Occipital lobe (tissue), 2 donors: Measurements from ENCODE around the gene RINL. TPM values are rescaled to one million over a fixed set of nuclear protein-coding genes. Genes with fewer than 3 reads are reported as not detected.

Experiments used
- DNase-seq: peaks from one replicate; lab custom pipeline; 2025; lab: John Stamatoyannopoulos, UW
- total RNA-seq: library from RNA; depleted of rRNA; stranded (reverse); fragments of >200 nt; gene quantifications from one replicate; pipeline ENCODE4 v1.2.3, GENCODE V29; 2014

Gene RINL
- total RNA-seq, 1 donor from 2014 or later, result 2.5 TPM

DNA sequence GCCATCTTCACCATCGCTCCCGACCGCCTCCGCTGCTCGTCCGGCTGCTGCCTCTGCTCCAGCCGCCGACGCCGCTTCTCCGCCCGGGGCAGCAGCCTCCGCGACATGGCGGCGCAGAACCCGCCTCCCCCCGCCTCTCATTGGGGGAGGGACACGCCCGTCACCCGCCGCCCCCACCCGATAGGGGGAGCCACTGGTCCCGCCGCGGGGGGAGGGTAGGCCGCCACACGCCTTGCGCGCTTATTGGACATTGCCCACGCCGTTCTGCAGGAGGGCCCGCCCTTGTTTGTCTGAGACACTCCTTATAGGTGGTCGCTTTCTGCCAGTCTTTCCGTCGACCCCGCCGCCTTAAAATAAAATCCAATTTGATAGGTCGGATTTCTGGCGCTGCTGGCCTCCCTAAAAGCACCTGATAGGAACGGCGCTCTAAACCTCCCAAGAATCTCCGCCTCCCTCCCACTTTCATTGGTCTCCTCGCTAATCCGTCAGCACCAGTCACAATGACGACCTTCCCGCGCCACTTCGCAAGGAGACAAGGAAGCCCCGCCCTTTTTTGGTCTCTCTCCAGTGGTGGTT, 28.1 kb downstream of the RINL start, which contains the start of gene HNRNPL:
TSS of gene HNRNPL (minus strand) at position 127 of the 576 bp plus-strand sequence. CDS start at position 107, 20 bp downstream.
- peak; percentile 100 for DNase-seq

DNA sequence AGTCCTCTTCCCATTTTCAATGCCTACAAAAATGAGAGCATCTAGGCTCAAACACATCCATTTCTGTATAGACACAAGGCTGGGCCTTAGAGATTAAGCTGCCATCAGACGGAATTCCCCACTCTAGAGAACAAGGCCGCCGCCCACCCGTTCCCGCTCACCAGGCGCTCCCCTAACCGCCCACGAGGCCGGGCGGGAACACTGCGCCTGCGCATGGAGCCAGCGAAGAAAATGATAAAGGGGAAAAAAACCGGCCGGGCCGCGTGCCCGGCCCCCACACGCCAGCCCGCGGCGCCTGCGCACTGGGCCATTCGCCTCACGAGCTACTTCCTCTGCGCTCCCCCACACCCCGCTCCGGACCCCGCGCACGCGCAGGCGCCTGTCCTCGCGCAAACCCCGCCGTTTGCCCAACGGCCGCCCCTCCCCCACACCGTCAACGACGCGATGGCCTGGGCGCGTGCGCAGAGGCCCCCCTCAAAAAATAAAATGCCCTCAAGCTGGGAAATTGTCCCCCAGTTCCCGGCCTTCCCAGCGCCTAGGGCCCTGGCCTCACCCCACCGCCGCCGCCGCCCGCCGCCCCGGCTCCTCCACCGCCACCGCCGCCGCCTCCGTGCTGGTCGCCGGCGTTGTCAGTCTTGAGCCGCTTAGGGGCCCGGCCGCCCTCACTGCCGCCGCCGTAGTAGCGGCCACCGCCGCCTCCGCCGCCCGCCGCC, 28.8 kb downstream of the RINL start:
- peak; percentile 81 for DNase-seq

- no peak for DNase-seq
Measured at GRCh38 chr19:38848299-38849146, 29.6 kb downstream of the RINL start.

GRCh38 chr19:38846097-38846496, 32.0 kb downstream of the RINL start:
- no peak for DNase-seq

DNA sequence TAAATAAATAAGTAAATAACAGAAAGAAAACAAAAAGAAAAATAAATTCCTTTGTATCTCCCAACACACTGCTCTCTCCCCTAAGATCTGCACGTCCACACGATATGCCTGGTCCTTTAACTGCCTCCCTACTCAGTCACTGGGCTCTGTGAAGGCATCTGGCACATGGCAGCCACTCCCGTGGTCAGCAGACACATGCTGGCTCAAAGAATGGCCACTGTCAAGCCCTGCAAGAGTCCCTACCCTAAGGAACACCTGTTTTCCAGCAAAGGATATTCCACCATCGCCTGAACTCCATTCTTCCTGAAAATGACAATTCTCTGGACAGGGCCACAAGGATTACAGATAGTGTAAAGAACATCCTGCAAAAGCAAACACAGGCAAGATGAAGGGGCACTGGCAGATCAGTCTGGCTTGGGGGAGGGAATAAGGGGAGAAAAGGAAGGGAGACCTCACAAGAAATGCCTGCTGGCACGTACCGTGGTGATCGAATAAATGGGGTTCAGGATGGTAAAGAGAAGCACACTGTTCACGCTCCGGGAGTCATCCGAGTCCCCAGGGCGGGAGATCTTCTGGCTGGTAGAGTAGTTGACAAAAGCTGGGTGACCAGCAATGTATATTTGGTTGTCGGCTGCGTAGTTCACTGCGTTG, 32.6 kb downstream of the RINL start:
- DNase-seq, result no peak

DNA sequence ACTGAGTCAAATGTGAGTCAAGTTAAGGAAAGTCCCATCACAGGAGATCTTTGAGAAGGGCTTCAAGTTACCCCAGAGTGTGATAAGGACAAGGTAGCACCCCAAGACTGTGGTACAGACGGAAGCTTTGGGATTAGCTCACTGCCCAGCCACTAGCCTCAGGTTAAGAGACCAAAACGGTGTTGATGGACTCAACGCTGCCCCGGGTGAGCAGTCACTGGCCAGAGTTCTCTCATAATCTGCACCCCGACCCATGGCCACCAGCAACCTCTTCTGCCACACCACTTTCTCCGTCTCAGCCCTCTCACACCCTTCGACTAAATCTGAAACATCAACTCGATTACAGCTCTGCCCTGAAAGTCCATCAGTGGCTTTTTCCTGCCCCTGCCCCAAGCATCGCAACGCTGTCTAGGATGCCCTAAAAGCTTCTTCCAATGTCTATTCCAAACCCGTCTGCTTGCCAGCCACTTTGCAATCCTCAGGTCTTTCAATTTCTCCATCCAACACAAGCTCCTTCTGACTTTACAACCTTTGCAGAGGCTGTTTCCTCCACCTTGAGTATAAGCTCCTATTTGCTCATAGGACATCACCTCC, 33.9 kb downstream of the RINL start:
- DNase-seq, result no peak

- no peak for DNase-seq
Measured at GRCh38 chr19:38843175-38843758, 34.8 kb downstream of the RINL start.

DNA sequence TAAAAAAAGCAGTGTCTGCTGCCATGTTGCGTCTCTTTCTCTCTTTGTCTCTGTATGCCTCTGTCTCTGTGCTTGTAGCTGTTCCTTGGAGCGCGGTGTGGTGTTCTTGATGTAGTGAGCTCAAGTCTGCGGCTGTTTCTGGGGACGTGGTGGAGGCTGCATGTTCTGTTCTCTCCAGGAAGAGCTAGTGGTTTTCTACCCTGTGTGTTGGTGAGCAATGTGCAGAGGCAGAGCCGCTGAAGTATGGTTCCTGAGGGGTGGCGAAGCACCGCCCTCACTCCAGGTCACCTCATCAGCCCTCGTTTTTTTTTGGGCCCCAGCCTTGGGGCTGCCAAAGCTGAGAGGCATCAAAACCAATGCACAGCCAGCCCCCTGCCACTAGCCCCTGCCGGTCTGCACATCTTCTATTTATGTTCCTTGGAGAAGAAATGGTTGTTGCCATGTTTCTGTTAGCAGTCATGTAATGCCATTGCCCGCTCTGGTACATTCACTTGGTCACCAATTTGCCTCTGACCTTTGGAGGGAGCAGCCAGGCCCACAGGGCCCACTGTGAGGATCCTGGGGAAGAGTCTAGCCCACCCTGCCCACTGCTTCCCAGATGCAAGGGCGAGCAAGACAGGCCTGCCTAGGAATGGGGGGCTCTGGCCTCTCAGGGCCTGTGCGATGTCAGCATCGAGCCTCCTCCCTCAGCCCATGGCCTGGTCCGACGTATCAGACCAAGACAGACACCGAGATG, 35.5 kb downstream of the RINL start:
- no peak for DNase-seq

DNA sequence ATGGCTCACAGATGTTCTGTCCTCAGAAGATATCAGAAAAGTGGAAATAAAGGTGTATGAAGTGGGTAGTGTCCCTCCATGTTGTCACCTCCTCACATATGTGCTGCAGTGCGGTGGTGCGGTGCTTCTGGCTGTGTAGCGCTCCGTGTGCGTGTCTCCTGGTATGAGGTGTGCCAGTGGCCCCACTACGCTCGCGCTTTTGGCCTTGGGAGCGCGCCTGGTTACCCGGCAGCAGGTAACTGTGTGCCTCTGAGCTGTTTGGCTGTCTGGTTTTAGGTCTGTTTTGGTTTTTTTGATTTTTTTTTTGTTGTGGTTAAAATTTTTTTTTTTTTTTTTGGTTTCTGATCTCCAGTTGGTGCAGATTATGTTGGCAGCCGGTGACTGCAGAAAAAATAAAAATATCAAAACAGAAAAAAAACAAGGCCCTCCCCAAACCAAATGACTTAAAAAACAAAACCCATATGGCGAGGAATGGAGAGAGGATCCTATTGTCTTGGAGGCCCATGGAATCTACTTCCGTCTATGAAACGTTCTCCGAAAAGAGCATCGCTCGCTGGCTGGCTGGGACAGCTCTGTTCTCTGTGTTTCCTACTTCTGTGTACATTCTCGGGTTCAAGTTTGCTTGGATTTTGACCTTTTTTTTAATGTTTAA, 36.2 kb downstream of the RINL start:
- no peak for DNase-seq

- DNase-seq, result no peak
Measured at GRCh38 chr19:38841180-38841766, 36.8 kb downstream of the RINL start.

DNA sequence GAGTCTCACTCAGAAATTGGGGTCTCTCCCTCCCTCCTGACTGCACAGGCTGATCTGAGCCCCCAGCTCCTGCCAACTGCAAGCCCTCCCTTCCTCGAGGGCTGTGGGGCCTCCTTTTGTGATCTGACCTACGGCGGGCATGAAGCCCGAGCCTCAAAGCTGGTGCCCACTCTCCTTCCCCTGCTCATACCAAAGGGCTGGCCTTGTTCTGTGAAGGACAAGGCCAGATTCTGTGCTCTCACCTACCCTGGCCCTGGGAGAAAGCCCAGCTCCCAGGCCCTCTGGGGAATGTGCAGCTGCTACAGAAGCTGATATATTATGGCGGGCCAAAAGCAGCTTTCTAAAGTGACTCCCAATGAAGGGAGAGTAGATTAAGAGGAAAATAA, 37.5 kb downstream of the RINL start:
- DNase-seq, result no peak

GRCh38 chr19:38839816-38840582, 38.1 kb downstream of the RINL start:
- DNase-seq, result no peak

GRCh38 chr19:38838986-38839761, 38.9 kb downstream of the RINL start:
- no peak for DNase-seq

DNA sequence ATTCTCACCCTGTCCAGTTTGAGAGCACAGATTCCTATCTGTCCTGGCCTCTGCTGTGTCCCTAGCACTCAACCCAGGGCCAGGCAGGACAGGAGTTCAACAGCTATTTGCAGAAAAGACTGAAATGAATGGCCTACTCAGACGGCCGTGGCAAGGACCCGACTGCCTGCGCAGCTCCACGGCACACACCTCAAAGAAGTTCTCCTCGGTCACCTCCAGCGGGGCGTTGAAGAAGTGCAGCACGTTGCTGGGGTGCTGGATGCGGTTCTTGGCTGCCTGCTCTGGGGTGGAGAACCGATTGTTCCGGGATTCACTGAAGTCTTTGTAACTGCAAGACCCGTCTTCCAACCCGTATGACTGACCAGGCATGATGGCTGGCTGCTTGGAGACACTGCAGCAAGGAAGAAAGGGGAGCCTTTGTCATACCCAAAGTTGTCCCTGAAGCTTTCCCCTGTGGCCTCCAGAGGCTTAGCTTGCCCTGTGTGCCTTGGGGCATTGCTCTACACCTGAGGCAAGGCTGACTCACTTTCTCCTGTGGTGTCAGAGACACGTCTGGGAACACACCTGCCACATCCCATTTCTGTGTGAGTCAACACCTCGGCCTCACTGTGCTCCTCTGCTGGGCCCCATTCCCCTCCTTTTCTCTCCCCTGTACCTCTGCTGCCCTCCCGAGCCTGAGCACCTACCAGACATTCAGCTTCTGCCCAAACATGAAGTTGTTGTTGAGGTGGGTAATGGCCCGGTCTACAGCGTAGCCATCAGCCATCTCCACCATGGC, 39.7 kb downstream of the RINL start:
- no peak for DNase-seq

DNA sequence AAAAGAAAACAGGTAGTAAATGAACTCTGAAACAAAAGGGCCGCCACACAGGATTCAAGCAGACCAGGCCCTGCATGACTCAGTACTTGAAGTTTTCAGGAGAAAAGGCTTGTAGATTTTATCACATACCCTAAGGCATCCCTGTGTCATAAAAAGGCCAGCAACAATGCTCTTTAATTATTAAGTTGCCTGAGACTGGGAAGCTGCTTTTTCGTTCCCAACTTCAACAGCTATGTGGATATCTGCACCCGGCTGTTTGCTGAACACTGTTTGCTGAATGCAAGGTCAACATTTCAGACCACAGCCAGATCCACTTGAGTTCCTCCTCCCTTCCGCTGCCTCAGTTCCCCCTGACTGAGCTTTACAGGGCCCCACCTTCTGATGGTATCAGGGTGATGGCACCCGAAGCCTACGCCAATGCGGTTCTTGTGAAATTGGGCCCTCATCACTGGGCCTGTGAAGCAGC, 40.4 kb downstream of the RINL start:
- no peak for DNase-seq

GRCh38 chr19:38836983-38837626, 41.0 kb downstream of the RINL start:
- DNase-seq, result no peak
